OCI-LY1 (cell line): Measurements from ENCODE around the gene DIP2C.

Source experiments
- H2AFZ ChIP-seq: fragments of 200-600 bp; sonication (generic), shearing (Covaris generic); 2 replicates; pipeline ENCODE4 v1.6.0; 2014; ENCODE audit warnings: antibody characterized with exemption, mild to moderate bottlenecking, low read length
- H3F3A ChIP-seq: fragments of 200-600 bp; sonication (generic), shearing (Covaris generic); 2 replicates; pipeline ENCODE4 v1.6.0; 2014; ENCODE audit warnings: mild to moderate bottlenecking, antibody characterized with exemption, low read length, moderate library complexity; ENCODE audit not compliant: insufficient read depth
- H3K27ac ChIP-seq: fragments of 200-600 bp; sonication (generic); 2 replicates; pipeline ENCODE4 v1.5.1; 2014; ENCODE audit warnings: low read length, mixed run types, mild to moderate bottlenecking, low read depth; ENCODE audit not compliant: poor library complexity, severe bottlenecking
- H3K27me3 ChIP-seq: fragments of 200-600 bp; sonication (generic); 2 replicates; pipeline ENCODE4 v1.6.0; 2014; ENCODE audit warnings: antibody characterized with exemption, mild to moderate bottlenecking, low read length, moderate library complexity; ENCODE audit not compliant: insufficient read depth
- H3K36me3 ChIP-seq: fragments of 200-600 bp; sonication (generic); 2 replicates; pipeline ENCODE4 v1.6.1; 2014; ENCODE audit warnings: mild to moderate bottlenecking, antibody characterized with exemption, low read length, moderate library complexity, mixed read lengths; ENCODE audit not compliant: insufficient read depth
- H3K4me1 ChIP-seq: fragments of 200-600 bp; sonication (generic); 2 replicates; pipeline ENCODE4 v1.5.1; 2014; ENCODE audit warnings: mild to moderate bottlenecking, low read length, moderate library complexity; ENCODE audit not compliant: insufficient read depth, severe bottlenecking
- H3K4me2 ChIP-seq: fragments of 200-600 bp; sonication (generic), shearing (Covaris generic); 2 replicates; pipeline ENCODE4 v1.6.1; 2014; ENCODE audit warnings: low read length
- H3K4me3 ChIP-seq: fragments of 200-600 bp; sonication (generic); 2 replicates; pipeline ENCODE4 v1.5.1; 2014; ENCODE audit warnings: low read length, low read depth, mild to moderate bottlenecking, mixed read lengths; ENCODE audit not compliant: poor library complexity, severe bottlenecking
- H3K79me2 ChIP-seq: fragments of 200-600 bp; shearing (Covaris generic); 2 replicates; pipeline ENCODE4 v1.6.1; 2016; ENCODE audit warnings: mixed run types, low read length, mixed read lengths; ENCODE audit not compliant: insufficient read depth
- H3K9ac ChIP-seq: fragments of 200-600 bp; sonication (generic), shearing (Covaris generic); 2 replicates; pipeline ENCODE4 v1.6.1; 2014; ENCODE audit warnings: mild to moderate bottlenecking, low read length, mixed read lengths
- H3K9me2 ChIP-seq: fragments of 200-600 bp; sonication (generic), shearing (Covaris generic); 2 replicates; pipeline ENCODE4 v1.6.1; 2014; ENCODE audit warnings: low read depth, mild to moderate bottlenecking, low read length, mixed read lengths
- H3K9me3 ChIP-seq: fragments of 200-600 bp; shearing (Covaris generic); 2 replicates; pipeline ENCODE4 v1.6.1; 2014; ENCODE audit warnings: low read length, mixed read lengths
- H4K20me1 ChIP-seq: fragments of 200-600 bp; sonication (generic), shearing (Covaris generic); 2 replicates; pipeline ENCODE4 v1.6.0; 2016; ENCODE audit warnings: mild to moderate bottlenecking, low read length; ENCODE audit not compliant: insufficient read depth
- CTCF ChIP-seq: fragments of 200-600 bp; sonication (generic), shearing (Covaris generic); IDR thresholded peaks from 2 replicates; pipeline ENCODE4 v1.5.1; 2017; ENCODE audit warnings: mild to moderate bottlenecking, antibody characterized with exemption, low read length, moderate library complexity, mixed read lengths
- EZH2 ChIP-seq: fragments of 200-600 bp; sonication (generic), shearing (Covaris generic); IDR thresholded peaks from 2 replicates; pipeline ENCODE4 v1.8.0; 2017; ENCODE audit warnings: borderline replicate concordance, mixed run types, mild to moderate bottlenecking, antibody characterized with exemption, low read length, moderate library complexity, mixed read lengths

Gene DIP2C

GRCh38 chr10:712575-712974, 23.1 kb upstream of the DIP2C start:
- Histone ChIP-seq H3K79me2 (no peaks in the 10 kb centered on the region), H2AFZ (no peak overlapping the region), H3K4me3 (no peak overlapping the region), H3K27ac (no peak overlapping the region), H3K9me3 (peaks cover 18% of the 10 kb centered on the region), H3K9me2 (no peaks in the 10 kb centered on the region), H3K4me2 (no peak overlapping the region), H3K36me3 (no peaks in the 10 kb centered on the region; the same call in 1 of the 2 replicates), H4K20me1 (no peaks in the 10 kb centered on the region), H3K27me3 (peaks cover 14% of the 10 kb centered on the region; the same call in 1 of the 2 replicates), H3F3A (no peaks in the 10 kb centered on the region), H3K9ac (no peak overlapping the region), H3K4me1 (no peaks in the 10 kb centered on the region)
- TF ChIP-seq CTCF (no peak), EZH2 (no peak)

GRCh38 chr10:712089-712488, 22.6 kb upstream of the DIP2C start:
- Histone ChIP-seq H3K36me3 (no peaks in the 10 kb centered on the region; the same call in 1 of the 2 replicates), H3F3A (no peaks in the 10 kb centered on the region), H3K27me3 (peaks cover 14% of the 10 kb centered on the region; the same call in 1 of the 2 replicates), H2AFZ (no peak overlapping the region), H3K9me3 (peaks cover 18% of the 10 kb centered on the region), H3K4me2 (no peak overlapping the region), H3K4me3 (no peak overlapping the region), H3K9me2 (no peaks in the 10 kb centered on the region), H3K27ac (no peak overlapping the region), H4K20me1 (no peaks in the 10 kb centered on the region), H3K9ac (no peak overlapping the region), H3K79me2 (no peaks in the 10 kb centered on the region), H3K4me1 (no peaks in the 10 kb centered on the region)
- TF ChIP-seq CTCF (no peak), EZH2 (no peak)

- H3K9me3 ChIP-seq: peaks cover 4% of the 10 kb centered on the region; the same call in 1 of the 2 replicates
- H3K9me2 ChIP-seq: no peaks in the 10 kb centered on the region
- H3K4me3 ChIP-seq: no peak overlapping the region
- H2AFZ ChIP-seq: no peak overlapping the region
- H3F3A ChIP-seq: no peaks in the 10 kb centered on the region
- no peaks in the 10 kb centered on the region for H4K20me1 ChIP-seq
- TF ChIP-seq EZH2: no peak
- TF ChIP-seq CTCF: no peak
- H3K27me3 ChIP-seq: peaks cover 3% of the 10 kb centered on the region; the same call in 1 of the 2 replicates
- H3K36me3 ChIP-seq: no peaks in the 10 kb centered on the region; the same call in 1 of the 2 replicates
- no peaks in the 10 kb centered on the region for H3K79me2 ChIP-seq
- H3K4me1 ChIP-seq: no peaks in the 10 kb centered on the region
- H3K4me2 ChIP-seq: no peak overlapping the region
- H3K27ac ChIP-seq: no peak overlapping the region
- H3K9ac ChIP-seq: no peak overlapping the region
Observed at GRCh38 chr10:707861-708260, 18.4 kb upstream of the DIP2C start.
